Keratinocyte (primary cell): Measurements from ENCODE around the gene HDAC7.

Experiments used
- EZH2 ChIP-seq: IDR thresholded peaks from one replicate; pipeline ENCODE4 v1.6.1; 2012; ENCODE audit warnings: inconsistent platforms, mild to moderate bottlenecking, low read length, moderate library complexity
- TF ChIP-seq, protein P1 (sequence below), 3 experiments: IDR thresholded peaks in 1 of 3; conservative IDR thresholded peaks in 1 of 3; optimal IDR thresholded peaks in 1 of 3; 2 replicates in 2 of 3; 3 replicates in 1 of 3; pipeline versions ENCODE3 to v1.5.1; 2011; ENCODE audit warnings: low read length in 3 of 3, mild to moderate bottlenecking in 3 of 3, moderate library complexity in 2 of 3, control low read depth in 1 of 3, inconsistent platforms in 1 of 3; ENCODE audit not compliant: insufficient read depth in 2 of 3; ENCODE audit errors: extremely low read depth in 1 of 3

DNA sequence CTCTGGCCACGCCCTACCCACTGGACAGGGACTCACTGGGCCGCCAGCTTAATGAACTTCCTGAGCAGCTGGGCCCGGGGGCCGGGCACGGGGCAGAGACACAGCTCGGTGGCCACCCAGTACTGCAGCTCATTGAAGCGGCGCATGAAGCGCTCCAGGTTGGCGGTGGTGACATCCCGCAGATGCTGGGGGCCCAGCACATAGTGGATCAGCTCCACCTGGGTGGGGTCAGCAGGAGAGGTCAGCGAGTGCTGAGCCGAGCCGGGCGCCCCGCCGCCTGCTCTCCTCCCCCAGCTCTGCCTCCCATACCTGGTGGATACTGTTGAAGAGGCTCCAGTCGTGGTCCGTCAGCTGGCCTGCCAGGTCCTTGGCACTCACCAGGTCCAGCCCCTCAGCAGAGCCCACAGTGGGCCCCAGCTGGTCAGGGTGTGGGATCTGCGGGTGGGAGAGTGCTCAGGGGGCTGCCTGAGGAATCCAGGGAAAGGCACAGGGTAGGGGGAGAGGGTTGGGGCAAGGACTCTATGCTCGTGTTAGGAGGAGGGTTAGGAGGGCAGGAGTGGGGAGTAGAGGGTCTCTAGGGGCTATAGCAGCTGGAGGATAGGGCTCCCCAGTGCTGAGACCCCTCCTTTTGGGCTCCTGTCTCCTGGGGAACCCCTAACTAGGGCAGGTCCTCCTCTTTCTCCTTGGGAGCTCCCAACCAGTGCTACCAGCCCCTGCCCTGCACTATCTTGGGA lies 78.9 kb downstream of the HDAC7 start:
- TF ChIP-seq, protein P1, sequence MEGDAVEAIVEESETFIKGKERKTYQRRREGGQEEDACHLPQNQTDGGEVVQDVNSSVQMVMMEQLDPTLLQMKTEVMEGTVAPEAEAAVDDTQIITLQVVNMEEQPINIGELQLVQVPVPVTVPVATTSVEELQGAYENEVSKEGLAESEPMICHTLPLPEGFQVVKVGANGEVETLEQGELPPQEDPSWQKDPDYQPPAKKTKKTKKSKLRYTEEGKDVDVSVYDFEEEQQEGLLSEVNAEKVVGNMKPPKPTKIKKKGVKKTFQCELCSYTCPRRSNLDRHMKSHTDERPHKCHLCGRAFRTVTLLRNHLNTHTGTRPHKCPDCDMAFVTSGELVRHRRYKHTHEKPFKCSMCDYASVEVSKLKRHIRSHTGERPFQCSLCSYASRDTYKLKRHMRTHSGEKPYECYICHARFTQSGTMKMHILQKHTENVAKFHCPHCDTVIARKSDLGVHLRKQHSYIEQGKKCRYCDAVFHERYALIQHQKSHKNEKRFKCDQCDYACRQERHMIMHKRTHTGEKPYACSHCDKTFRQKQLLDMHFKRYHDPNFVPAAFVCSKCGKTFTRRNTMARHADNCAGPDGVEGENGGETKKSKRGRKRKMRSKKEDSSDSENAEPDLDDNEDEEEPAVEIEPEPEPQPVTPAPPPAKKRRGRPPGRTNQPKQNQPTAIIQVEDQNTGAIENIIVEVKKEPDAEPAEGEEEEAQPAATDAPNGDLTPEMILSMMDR (optimal IDR thresholded peaks at IDR 0.05 in 1 of 3, IDR thresholded peaks at IDR 0.05 in 1 of 3, conservative IDR thresholded peaks at IDR 0.05 in 1 of 3; ENCODE audit: extremely low read depth in 1 of 3, insufficient read depth in 2 of 3, low read length in 3 of 3), result no peak
- TF ChIP-seq EZH2, result no peak
